Measurements from ENCODE around the gene MCM3.

DNA sequence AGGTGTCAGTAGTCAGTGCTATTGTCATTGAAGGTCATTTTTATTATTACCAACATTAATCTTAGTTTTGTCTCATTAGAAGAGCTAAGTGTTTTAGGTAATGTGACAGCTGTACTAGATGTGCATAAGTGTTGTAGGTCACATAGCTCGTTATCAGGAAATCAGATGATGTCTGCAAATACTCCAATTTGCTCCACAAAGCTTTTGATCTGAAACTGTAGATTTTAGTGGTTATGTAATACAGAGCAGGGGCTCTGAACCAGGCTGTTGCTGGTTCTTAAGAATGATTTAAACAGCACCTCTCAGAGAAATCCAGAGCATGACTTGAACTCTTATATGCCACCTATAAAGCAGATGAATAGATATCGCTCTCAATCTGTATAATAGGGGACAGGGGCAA is 42.7 kb downstream of the MCM3 start:
- TF ChIP-seq HNF4A (conservative IDR thresholded peaks at IDR 0.05) (no peak), GABPA (IDR thresholded peaks at IDR 0.05 in 1 of 2, conservative IDR thresholded peaks at IDR 0.05 in 1 of 2) (no peak), TAF1 (conservative IDR thresholded peaks at IDR 0.05) (no peak)
- TF ChIP-seq, protein P1, sequence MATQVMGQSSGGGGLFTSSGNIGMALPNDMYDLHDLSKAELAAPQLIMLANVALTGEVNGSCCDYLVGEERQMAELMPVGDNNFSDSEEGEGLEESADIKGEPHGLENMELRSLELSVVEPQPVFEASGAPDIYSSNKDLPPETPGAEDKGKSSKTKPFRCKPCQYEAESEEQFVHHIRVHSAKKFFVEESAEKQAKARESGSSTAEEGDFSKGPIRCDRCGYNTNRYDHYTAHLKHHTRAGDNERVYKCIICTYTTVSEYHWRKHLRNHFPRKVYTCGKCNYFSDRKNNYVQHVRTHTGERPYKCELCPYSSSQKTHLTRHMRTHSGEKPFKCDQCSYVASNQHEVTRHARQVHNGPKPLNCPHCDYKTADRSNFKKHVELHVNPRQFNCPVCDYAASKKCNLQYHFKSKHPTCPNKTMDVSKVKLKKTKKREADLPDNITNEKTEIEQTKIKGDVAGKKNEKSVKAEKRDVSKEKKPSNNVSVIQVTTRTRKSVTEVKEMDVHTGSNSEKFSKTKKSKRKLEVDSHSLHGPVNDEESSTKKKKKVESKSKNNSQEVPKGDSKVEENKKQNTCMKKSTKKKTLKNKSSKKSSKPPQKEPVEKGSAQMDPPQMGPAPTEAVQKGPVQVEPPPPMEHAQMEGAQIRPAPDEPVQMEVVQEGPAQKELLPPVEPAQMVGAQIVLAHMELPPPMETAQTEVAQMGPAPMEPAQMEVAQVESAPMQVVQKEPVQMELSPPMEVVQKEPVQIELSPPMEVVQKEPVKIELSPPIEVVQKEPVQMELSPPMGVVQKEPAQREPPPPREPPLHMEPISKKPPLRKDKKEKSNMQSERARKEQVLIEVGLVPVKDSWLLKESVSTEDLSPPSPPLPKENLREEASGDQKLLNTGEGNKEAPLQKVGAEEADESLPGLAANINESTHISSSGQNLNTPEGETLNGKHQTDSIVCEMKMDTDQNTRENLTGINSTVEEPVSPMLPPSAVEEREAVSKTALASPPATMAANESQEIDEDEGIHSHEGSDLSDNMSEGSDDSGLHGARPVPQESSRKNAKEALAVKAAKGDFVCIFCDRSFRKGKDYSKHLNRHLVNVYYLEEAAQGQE (IDR thresholded peaks at IDR 0.05), result no peak

Measured in liver (tissue), 2 donors.